NOMO-1 (cell line): Measurements from ENCODE around the gene HCAR2.
"Not testable (repeated sequence)": the region's sequence is repeated elsewhere in the genome, so short reads cannot be mapped to it uniquely, and the experiment has no call there.

Experiments
- DNase-seq, 2 experiments: peaks; one replicate each; lab custom pipeline; 2025; ENCODE audit not compliant: unreplicated experiment in 2 of 2; lab: John Stamatoyannopoulos, UW

HCAR2 gene

GRCh38 chr12:122702890-122703611, at the start of gene HCAR2:
HCAR2 (minus strand) TSS chr12:122703357; CDS start chr12:122703283, 74 bp downstream.
- DNase-seq, result peak; percentile 75 to 96

GRCh38 chr12:122752464-122753318, 49.5 kb upstream of the HCAR2 start, which contains the start of gene DENR:
DENR (plus strand) TSS chr12:122752824; CDS start chr12:122753702, 878 bp downstream.
- DNase-seq, result peak; percentile 97

DNA sequence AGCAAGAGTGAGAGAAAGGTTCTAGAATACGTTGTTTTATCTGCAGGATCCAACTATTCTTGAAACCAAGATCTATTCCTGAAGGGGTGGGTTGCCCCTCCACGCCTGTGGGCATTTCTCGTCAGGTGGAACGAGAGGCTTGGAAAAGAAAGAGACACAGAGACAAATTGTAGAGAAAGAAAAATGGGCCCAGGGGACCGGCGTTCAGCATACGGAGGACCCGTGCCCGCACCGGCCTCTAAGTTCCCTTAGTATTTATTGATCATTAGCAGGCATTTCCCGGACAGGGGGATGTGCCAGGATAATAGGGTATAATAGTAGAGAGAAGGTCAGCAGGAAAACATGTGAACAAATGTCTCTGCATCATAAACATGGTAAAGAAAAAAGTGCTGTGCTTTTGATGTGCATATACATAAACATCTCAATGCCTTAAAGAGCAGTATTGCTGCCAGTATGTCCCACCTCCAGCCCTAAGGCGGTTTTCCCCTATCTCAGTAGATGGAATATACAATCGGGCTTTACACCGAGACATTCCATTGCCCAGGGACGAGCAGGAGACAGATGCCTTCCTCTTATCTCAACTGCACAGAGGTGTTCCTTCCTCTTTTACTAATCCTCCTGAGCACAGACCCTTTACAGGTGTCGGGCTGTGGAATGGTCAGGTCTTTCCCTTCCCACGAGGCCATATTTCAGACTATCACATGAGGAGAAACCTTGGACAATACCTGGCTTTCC, 47.8 kb upstream of the HCAR2 start:
- DNase-seq, result not testable (repeated sequence)

DNA sequence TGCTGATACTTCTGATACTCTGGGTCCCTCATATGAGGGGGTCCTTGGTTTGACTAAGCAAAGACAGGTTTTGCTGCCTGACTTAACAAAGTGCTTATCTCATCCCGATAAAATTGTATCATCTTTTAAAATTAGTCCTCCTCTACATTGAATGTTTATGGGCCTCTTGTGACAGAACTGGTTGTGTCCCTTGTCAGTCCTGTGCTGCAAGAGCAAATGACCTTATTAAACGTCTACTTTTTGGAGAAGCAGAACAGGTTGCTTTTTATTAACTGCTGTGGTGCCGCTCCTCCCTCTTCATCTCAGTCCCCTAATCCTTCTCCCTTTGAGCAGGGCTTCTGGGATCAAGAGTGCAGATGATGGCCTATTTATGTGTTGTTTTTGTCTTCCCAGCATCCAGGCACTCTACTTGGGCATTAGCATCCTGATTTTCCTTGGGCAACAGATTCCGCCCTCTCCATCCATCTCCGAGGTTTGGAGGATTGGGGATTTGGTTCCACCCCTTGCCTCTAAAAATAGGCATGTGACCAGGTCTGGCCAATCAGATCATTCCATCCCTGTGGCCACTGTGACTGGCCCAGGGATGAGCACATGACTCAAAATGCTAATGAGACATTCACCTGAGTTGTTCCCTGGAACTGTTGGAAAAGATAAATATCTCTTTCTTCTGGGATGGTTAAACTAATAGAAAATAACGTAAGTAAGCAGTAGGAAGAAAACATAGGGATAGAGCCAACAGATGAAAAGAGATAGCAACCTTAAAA, 46.6 kb upstream of the HCAR2 start:
- no peak for DNase-seq

GRCh38 chr12:122747224-122748135, 44.3 kb upstream of the HCAR2 start:
- DNase-seq, result peak in 1 of 2 experiments; percentile 20

DNA sequence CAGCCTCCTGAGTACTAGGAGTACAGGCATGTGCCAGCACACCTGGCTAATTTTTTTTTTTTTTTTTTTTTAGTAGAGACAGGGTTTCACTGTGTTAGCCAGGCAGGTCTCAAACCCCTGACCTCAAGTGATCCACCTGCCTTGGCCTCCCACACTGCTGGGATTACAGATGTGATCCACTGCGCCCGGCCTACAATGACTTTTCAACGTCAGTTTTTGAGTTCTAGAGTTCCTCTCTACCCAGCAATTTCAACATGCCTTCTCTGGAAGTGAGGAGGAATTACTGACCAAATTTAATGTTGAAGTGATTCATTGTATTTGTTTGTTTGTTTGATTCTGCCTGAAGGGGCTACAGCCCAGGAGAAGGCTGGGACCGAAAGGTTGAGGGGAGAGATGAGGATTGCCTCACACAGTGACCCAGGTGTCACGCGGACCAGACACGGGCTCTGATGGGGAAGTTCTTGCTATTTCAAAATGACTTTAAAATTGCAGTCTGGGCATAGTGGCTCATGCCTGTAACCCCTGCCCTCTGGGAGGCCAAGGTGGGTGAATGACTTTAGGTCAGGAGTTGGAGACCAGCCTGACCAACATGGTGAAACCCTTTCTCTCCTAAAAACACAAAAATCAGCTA, 40.9 kb upstream of the HCAR2 start:
- peak; percentile 58 to 59 for DNase-seq

GRCh38 chr12:122740351-122740750, 37.2 kb upstream of the HCAR2 start:
- DNase-seq, result no peak

DNA sequence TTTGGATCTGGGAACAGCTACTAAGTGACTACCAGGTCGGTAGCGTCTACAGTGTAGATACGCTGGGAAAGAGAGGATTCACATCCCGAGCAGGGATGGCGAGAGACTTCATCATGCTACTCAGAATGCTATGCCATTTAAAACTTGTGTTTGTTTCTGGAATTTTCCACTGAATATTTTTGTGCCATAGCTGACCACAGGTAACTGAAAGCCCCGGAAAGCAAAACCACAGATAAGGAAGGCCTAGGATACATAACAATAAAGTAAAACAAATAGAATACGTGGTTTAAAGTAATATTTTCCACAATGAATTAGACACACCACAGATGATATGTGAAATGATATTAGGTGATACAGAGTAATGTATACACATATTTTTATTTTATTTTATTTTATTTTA, 35.4 kb upstream of the HCAR2 start:
- DNase-seq, result no peak

DNA sequence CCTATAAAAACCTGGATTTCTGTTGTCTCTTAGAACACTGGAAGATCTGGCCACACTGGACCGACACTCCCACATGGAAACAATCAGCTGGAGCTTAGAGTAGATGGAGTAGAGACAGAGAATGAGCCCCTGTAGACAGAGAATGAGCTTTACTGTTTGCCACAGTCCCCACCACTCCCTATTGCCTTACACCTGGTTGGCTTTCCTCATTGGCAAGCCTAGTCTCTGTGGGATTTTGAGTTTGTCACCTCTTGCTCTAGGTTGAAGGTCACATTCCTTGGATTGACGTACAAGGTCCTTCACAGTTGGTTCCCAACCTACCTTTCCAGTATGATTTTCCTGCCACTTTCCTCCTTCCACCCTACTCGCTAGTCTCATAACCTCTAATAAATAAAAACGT, 29.5 kb upstream of the HCAR2 start:
- DNase-seq, result no peak

- DNase-seq, result peak; percentile 26 to 65
Measured at GRCh38 chr12:122732170-122732569, 29.0 kb upstream of the HCAR2 start.

DNA sequence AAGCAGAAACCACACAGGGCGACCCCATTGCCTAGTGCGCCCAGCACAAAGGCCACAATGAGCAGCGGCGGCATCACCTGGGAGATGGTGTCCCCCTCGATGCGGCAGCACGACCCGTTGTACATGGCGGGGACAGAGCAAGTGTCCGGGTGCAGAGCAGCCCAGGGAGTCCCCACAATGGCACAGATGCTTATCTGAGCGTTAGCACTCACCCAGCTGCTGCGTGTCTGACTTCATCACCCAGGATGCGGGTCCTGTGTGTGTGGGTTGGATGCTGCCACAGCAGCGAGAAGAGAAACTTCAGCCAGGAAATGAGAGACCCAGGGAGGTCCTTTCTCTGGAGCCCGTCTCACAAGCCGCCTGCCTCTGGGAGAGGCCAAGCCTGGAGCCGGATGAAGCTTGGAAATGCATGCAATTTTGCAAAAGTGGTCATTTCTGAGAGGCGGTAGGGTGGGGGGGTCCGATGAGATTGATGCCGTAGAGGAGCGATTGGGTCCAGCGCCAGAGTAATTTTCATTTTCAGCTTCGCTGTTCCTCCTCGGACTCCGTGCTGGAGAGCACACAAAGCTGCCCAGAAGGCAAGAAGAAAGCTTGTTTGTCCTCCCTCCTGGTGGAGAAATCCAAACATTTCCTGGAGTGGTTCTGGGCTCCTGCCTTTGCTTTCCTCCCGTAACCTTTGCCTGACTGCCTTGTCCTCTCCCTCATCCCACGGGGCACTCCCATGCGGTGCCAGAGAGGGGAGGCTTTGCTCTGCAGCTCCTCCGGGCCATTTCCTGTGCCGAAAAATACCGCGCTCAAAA, 27.3 kb upstream of the HCAR2 start, which contains the start of gene HCAR1:
Gene HCAR1 (minus strand): TSS at position 630 of the 800 bp plus-strand sequence. CDS start 505 bp downstream, at position 125.
- DNase-seq, result no peak

GRCh38 chr12:122729583-122730214, 26.5 kb upstream of the HCAR2 start:
- no peak for DNase-seq

- DNase-seq, result peak; percentile 56 to 71
Measured at GRCh38 chr12:122726080-122726558, 23.0 kb upstream of the HCAR2 start.

- DNase-seq, result no peak
Measured at GRCh38 chr12:122725452-122726079, 22.4 kb upstream of the HCAR2 start.

DNA sequence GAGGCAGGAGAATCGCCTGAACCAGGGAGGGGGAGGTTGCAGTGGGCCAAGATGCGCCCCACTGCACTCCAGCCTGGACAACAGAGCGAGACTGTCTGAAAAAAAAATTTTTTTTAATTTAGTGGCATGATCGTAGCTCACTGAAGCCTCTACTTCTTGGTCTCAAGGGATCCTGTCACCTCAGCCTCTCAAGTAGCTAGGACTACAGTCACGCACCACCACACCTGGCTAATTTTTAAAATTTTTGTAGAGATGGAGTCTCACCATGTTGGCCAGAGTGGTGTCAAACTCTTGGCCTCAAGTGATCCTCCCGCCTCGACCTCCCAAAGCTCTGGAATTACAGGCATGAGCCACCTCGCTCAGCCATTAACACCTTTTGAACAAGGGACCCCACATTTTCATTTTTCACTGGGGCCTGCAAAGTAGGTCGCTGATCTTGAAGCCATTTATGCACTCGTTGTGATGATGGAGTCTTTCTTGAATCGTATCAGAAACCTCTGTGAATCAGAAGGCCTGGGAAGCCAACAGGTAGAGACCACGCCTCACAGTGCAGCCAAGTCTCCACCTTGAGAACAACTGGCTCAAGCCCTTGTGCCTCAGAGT, 21.6 kb upstream of the HCAR2 start:
- no peak for DNase-seq

DNA sequence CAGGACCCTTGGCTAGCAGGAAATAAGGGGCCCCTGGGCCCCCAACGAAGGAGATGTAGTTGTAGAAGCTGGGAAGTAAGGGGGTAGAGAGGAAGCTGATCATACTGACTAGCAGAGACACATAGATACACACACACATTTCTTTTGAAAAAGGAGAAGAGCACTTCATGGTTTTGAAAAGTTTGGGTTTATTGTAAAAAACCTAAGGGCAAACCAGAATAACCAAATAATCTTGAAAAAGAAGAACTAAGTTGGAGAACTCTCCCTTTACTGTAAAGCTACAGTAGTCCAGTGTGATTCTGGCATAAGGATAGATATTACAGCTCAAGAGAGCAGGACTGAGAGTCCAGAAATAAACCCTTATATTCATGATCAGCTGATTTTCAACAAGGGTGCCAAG, 19.2 kb upstream of the HCAR2 start:
- peak; percentile 21 to 50 for DNase-seq
